Breast epithelium (tissue), 4 donors: ENCODE data around the gene COL6A1. TPM values are rescaled to one million over a fixed set of nuclear protein-coding genes. Genes with fewer than 3 reads are reported as not detected.
A peak's percentile ranks its signal among the peaks of the same experiment; 100 is the strongest.
"Not testable (repeated sequence)": the region's sequence is repeated elsewhere in the genome, so short reads cannot be mapped to it uniquely, and the experiment has no call there.

ENCODE experiments used
- DNase-seq, 2 donors: peaks; one replicate each; pipeline ENCODE4 v3.0.0-alpha.2; 2019; ENCODE audit warnings: low spot score in 2 of 2
- H3K27ac ChIP-seq, 2 donors: fragments of 200-600 bp; sonication (generic) in 1 of 2; one replicate each; pipeline ENCODE4 v1.5.1; 2016 to 2019; ENCODE audit warnings: mild to moderate bottlenecking in 1 of 2
- H3K27me3 ChIP-seq, 2 donors: fragments of 200-600 bp; sonication (generic) in 1 of 2; one replicate each; pipeline versions ENCODE4 v1.5.1 to v1.6.0; 2017 to 2019; ENCODE audit warnings: control low read depth in 1 of 2, mild to moderate bottlenecking in 1 of 2
- H3K36me3 ChIP-seq: fragments of 200-600 bp; one replicate; pipeline ENCODE4 v1.5.1; 2019
- H3K4me1 ChIP-seq, 2 donors: fragments of 200-600 bp; sonication (generic); one replicate each; pipeline ENCODE4 v1.5.1; 2016 to 2019; ENCODE audit warnings: control low read depth in 1 of 2
- H3K4me3 ChIP-seq, 3 donors: fragments of 200-600 bp; sonication (generic); 1 replicate in 2 of 3; 2 replicates in 1 of 3; pipeline ENCODE4 v1.5.1; 2016 to 2019; ENCODE audit warnings: mild to moderate bottlenecking in 3 of 3, moderate library complexity in 2 of 3
- H3K9me3 ChIP-seq, 2 donors: fragments of 200-600 bp; sonication (generic) in 1 of 2; one replicate each; pipeline ENCODE4 v1.5.1; 2016 to 2019; ENCODE audit warnings: control low read depth in 1 of 2
- CTCF ChIP-seq, 3 donors: fragments of 450-650 bp; IDR thresholded peaks; one replicate each; pipeline ENCODE4 v1.5.1; 2016 to 2017; ENCODE audit warnings: antibody characterized with exemption in 3 of 3, mild to moderate bottlenecking in 3 of 3, moderate library complexity in 3 of 3
- POLR2A ChIP-seq: fragments of 450-650 bp; IDR thresholded peaks from one replicate; pipeline ENCODE4 v1.6.1; 2016; ENCODE audit warnings: antibody characterized with exemption, mild to moderate bottlenecking, moderate library complexity
- POLR2AphosphoS5 ChIP-seq, 3 donors: sonication (generic); formaldehyde crosslinking; IDR thresholded peaks; one replicate each; pipeline ENCODE4 v1.6.1; 2017; ENCODE audit warnings: antibody characterized with exemption in 3 of 3
- intact Hi-C: fragments of 100-400 bp; cut with DNase I; formaldehyde crosslinking; loops from one replicate; pipeline ENCODE4 v1.15.1; 2023; ENCODE audit warnings: low total_unique reads
- total RNA-seq, 3 donors: library from RNA; depleted of rRNA; stranded (reverse); fragments of >200 nt; gene quantifications; one replicate each; pipeline ENCODE4 v1.1.0, GENCODE V29; 2016

The COL6A1 gene
- total RNA-seq, 3 donors from 2014 or later: 137 to 527 (median 201) TPM

- peaks cover 0 to 3% of the 10 kb centered on the region in 2 donors for H3K9me3 ChIP-seq
- no peaks in the 10 kb centered on the region for H3K27me3 ChIP-seq
- peaks cover 0 to 2% of the 10 kb centered on the region in 2 donors for H3K4me1 ChIP-seq
- H3K4me3 ChIP-seq: no peak overlapping the region
- H3K27ac ChIP-seq: peak overlapping the region in 1 of 2 donors; percentile 84
- intact Hi-C loops: loop anchor here (10.0 kb wide), 1 partner anchor 64 kb away; no protein-coding TSS in a partner anchor
- no peaks in the 10 kb centered on the region for H3K36me3 ChIP-seq
- TF ChIP-seq POLR2AphosphoS5 (IDR thresholded peaks at IDR 0.05) (no peak), CTCF (IDR thresholded peaks at IDR 0.05) (no peak), POLR2A (no peak)
- DNase-seq: no peak
These were observed 22.4 kb upstream of the COL6A1 start for GRCh38 chr21:45959182-45959581.

GRCh38 chr21:45959779-45960390 is 21.7 kb upstream of the COL6A1 start:
- intact Hi-C loops: loop anchor here (10.0 kb wide), 1 partner anchor 65 kb away; no protein-coding TSS in a partner anchor
- Histone ChIP-seq H3K4me3 (no peak overlapping the region), H3K27ac (peak overlapping the region in 1 of 2 donors; percentile 84), H3K9me3 (peaks cover 5 to 9% of the 10 kb centered on the region in 2 donors), H3K27me3 (no peaks in the 10 kb centered on the region), H3K4me1 (no peaks in the 10 kb centered on the region), H3K36me3 (no peaks in the 10 kb centered on the region)
- DNase-seq: no peak
- TF ChIP-seq POLR2A (no peak), CTCF (IDR thresholded peaks at IDR 0.05) (no peak), POLR2AphosphoS5 (IDR thresholded peaks at IDR 0.05) (no peak)

GRCh38 chr21:45961408-45961807 is 20.2 kb upstream of the COL6A1 start:
- DNase-seq, H3K4me1 ChIP-seq, H3K4me3 ChIP-seq, H3K36me3 ChIP-seq, H3K27me3 ChIP-seq, H3K27ac ChIP-seq, H3K9me3 ChIP-seq, intact Hi-C loops: not testable (repeated sequence)

- no peak for DNase-seq
- H3K36me3 ChIP-seq: no peaks in the 10 kb centered on the region
- H3K4me1 ChIP-seq: no peaks in the 10 kb centered on the region
- no peak overlapping the region for H3K4me3 ChIP-seq
- TF ChIP-seq POLR2A (no peak), CTCF (IDR thresholded peaks at IDR 0.05) (no peak), POLR2AphosphoS5 (IDR thresholded peaks at IDR 0.05) (no peak)
- intact Hi-C loops: no loop called here
- H3K27ac ChIP-seq: no peak overlapping the region
- H3K27me3 ChIP-seq: no peaks in the 10 kb centered on the region
- peaks cover 7 to 9% of the 10 kb centered on the region in 2 donors for H3K9me3 ChIP-seq
These were observed 18.9 kb upstream of the COL6A1 start for GRCh38 chr21:45962531-45963231.

- no peak overlapping the region for H3K27ac ChIP-seq
- H3K27me3 ChIP-seq: no peaks in the 10 kb centered on the region
- no peaks in the 10 kb centered on the region for H3K36me3 ChIP-seq
- no peaks in the 10 kb centered on the region for H3K4me1 ChIP-seq
- intact Hi-C loops: no loop called here
- no peak for TF ChIP-seq CTCF (IDR thresholded peaks at IDR 0.05)
- TF ChIP-seq POLR2AphosphoS5 (IDR thresholded peaks at IDR 0.05): no peak
- TF ChIP-seq POLR2A: no peak
- no peak overlapping the region for H3K4me3 ChIP-seq
- peaks cover 7 to 9% of the 10 kb centered on the region in 2 donors for H3K9me3 ChIP-seq
- no peak for DNase-seq
These were observed 18.4 kb upstream of the COL6A1 start for GRCh38 chr21:45963232-45963570.
